Measurements from ENCODE around the gene CCHCR1.

The CCHCR1 gene

GRCh38 chr6:31096656-31097055 lies 60.9 kb downstream of the CCHCR1 start:
- no peak for DNase-seq

- DNase-seq = no peak
Observed at GRCh38 chr6:31096215-31096614, 61.4 kb downstream of the CCHCR1 start.

- DNase-seq = no peak
Observed at GRCh38 chr6:31094389-31094881, 63.2 kb downstream of the CCHCR1 start.

GRCh38 chr6:31092769-31093505 lies 64.7 kb downstream of the CCHCR1 start:
- DNase-seq = no peak

Data from inflammatory macrophage treated with lipopolysaccharide for 1 hour (primary cell).